GM19467 (cell line): ENCODE data around the gene IFNA21.
"Not testable (repeated sequence)": the region's sequence is repeated elsewhere in the genome, so short reads cannot be mapped to it uniquely, and the experiment has no call there.

ENCODE experiments used
- ATAC-seq: cut with Tn5 transposase; IDR thresholded peaks from one replicate; pipeline ENCODE4 v1.9.1; 2021; ENCODE audit warnings: mild to moderate bottlenecking, moderate library complexity; ENCODE audit not compliant: unreplicated experiment

Gene IFNA21

DNA sequence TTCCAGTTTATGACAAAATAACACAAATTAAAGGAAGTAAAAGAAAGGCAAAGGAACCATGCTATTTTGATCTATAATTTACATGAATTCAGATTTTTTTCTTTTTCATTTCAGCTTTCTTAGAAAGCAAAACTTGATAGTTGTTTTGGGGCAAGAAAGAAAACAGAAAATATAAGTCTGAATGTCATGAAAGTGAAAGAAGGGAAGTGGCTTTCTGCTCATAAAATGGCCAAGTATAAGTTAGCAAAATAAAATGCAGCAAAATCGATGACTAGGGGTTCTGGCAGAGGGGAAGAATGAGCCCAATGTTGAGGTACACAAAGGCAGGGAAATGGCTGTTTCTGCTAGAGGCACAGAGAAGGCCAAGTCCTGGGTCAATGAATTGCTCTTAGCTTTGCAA lies 21.9 kb downstream of the IFNA21 start:
- ATAC-seq, result no peak

DNA sequence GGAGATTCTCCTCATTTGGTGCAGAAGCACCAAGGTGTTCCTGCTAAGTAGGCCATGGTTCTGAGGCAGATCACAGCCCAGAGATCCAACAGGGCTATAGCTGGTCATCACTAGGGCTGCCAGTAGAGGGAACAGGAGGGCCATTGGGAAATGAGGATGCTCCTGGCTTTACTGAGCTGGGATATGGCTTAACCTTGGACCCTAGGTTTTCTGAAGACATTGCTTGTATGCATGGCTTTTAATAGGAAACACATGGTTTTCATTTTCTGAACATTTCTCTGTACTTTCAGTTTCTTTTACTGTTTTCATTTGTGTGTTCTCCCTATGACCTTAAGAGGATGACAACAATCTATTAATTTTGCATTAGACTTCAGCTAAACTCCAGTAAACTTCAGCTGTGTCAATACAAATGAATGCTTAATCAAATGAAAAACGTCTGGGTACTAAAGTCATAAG lies 25.0 kb downstream of the IFNA21 start, which contains the start of gene IFNW1:
TSS of gene IFNW1 (minus strand) at position 406 of the 456 bp plus-strand sequence. CDS start at position 144, 262 bp downstream.
- ATAC-seq, result peak; percentile 56

DNA sequence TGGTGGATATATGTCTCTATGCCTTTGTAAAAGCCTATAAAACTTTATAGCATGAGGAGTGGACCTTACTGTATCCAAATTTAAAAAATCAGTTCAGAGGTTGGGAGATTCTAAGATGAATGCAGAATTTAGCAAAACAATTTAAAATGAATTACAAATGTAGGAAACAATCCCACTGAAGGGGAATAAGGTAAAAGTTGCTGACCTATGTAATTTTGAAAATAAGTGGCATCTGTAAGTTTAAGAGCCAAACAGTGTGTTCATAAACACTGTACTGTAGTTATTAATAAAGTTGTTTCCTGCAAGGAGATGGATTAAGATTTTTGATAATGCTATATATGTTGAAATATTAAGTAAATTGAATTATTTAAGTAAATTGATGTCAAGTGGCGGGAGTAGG lies 29.4 kb downstream of the IFNA21 start:
- no peak for ATAC-seq

DNA sequence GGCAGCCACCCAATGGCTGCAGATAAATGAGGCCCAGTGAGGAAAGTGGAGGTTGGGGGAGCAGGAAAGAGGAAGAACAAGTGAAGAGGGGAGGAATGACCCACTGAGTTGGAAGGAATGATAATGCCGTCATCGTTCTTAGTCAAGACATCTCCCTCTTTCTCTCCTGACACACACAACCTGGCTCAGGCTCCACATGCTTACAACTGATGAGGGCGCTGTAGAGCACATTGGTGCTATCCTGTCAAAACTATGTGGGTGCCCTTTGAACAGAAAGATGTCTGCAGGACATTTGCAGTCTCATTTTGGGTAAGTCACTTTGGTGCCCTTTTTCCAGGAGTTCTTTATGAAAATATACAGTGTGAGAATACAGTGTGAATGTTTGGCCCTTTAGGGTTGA lies 30.7 kb downstream of the IFNA21 start:
- ATAC-seq, result no peak

DNA sequence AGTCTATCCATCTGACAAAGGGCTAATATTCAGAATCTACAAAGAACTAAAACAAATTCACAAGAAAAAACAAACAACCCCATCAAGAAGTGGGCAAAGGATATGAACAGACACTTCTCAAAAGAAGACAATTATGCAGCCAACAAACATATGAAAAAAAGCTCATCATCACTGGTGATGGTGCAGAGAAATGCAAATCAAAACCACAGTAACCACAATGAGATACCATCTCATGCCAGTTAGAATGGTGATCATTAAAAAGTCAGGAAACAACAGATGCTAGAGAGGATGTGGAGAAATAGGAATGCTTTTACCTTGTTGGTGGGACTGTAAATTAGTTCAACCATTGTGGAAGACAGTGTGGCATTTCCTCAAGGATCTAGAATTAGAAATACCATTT lies 38.3 kb downstream of the IFNA21 start:
- ATAC-seq, result not testable (repeated sequence)

DNA sequence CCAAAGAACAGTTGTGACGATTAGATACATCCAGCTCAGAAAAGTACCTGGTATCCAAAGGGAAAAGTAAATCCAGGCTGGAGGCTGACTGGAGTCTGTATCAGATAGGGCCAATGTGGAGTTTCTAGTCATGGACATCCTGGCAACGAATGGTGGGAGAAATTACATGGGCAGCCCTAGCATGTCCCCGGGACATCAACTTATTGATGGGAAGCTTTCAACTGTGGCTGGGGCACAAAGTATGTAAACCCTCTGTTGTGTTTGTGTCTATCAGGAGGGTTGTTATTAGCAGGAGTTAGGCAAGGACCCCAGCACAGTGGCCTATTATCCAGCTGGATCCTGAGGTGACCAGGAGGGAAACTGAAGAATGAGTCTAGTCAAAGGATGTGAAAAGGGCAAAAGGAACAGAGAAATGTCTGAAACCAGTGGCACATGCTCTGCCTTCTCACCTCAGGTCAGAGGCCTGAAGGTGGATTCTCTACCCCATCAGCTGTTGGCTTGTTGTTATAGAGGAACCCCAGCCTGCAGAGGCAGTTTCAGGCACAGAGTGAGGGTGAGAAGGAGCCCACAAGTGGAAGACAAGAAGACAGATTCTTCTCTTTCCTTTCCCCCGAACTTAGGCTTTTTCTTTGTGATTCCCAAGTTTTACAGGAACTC lies 44.7 kb downstream of the IFNA21 start:
- ATAC-seq, result peak; percentile 96

DNA sequence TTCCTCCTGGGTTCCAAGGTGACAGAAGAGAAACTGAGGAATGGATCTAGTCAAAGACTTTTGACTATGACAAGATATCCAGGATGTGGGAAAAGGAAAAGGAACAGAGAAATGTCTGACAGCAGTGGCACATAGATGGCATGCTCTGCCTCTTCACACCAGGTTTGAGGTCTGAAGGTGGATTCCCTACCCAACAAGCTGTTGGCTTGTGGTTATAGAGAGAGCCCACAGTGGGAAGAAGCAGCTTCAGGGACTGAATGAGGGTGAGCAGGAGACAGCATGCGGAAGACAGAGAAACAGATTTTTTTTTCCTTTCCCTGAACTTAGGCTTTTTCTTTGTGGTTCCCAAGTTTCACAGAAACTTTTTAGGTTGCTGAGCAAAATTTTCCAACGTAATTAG lies 45.4 kb downstream of the IFNA21 start:
- no peak for ATAC-seq

DNA sequence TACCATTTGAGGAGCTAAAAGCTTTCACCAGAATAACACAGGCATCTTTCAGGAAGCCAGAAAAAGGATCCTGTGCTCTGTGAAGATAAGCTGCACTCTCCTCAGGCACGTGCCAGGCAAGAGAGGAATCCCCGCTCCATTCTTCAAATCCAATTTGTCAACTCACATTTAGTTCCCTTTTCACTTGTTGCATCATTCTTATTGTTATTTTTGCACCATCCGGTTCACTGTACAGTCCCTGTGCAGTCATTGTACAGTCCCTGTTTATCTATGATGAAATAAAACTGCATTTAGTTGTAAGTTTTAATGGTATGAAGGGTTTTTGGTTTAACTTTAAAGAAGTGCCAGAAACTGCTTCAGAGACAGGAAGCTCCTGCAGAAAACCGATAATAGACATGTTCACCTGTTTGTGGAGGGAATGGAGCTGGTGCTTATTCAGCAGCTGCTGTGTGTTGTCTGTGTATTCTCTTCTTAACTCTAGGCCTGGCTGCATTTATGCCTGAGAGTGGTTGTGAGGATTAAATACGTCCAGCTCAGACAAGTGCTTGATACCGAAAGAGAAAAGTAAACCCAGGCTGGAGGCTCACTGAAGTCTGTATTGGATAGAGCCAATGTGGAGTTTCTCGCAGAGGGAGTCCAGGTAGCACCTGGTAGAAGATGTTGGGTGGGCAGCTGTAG lies 47.2 kb downstream of the IFNA21 start:
- ATAC-seq, result no peak
